ENCODE data around the gene REEP3. TPM values are rescaled to one million over a fixed set of nuclear protein-coding genes. Genes with fewer than 3 reads are reported as not detected.

Gene REEP3
- total and polyA plus RNA-seq, 2 experiments from 2014 or later: 43.1 to 73.6 TPM

DNA sequence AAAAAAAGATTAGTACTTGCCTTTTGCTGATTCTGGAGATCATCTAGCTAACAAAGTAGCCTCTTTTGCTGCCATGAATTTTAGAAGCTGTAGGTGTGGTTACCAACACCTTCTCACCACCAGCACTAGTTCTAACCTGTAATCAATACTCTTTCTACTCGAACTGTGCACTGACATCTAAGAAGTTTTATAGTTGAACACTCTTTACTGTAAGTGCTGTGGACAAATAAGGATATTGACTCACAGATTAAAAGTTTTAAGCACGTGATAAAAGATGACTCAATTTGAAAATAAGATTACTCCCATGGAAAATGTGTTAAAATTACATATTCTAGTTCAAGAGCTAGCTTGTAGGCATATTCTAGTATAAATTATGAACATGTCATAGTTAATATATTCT, 89.9 kb downstream of the REEP3 start:
- no peak for TF ChIP-seq EZH2 (IDR thresholded peaks at IDR 0.05; ENCODE audit: borderline replicate concordance)
- TF ChIP-seq, protein P1, sequence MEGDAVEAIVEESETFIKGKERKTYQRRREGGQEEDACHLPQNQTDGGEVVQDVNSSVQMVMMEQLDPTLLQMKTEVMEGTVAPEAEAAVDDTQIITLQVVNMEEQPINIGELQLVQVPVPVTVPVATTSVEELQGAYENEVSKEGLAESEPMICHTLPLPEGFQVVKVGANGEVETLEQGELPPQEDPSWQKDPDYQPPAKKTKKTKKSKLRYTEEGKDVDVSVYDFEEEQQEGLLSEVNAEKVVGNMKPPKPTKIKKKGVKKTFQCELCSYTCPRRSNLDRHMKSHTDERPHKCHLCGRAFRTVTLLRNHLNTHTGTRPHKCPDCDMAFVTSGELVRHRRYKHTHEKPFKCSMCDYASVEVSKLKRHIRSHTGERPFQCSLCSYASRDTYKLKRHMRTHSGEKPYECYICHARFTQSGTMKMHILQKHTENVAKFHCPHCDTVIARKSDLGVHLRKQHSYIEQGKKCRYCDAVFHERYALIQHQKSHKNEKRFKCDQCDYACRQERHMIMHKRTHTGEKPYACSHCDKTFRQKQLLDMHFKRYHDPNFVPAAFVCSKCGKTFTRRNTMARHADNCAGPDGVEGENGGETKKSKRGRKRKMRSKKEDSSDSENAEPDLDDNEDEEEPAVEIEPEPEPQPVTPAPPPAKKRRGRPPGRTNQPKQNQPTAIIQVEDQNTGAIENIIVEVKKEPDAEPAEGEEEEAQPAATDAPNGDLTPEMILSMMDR (IDR thresholded peaks at IDR 0.05; ENCODE audit: poor library complexity): no peak
- no peak for TF ChIP-seq EZH2phosphoT487 (IDR thresholded peaks at IDR 0.05; ENCODE audit: low read depth, severe bottlenecking, unreplicated experiment)
- no peaks in the 10 kb centered on the region for H4K20me1 ChIP-seq (ENCODE audit: insufficient read depth, poor library complexity, severe bottlenecking)
- H3K36me3 ChIP-seq (replicated peaks; ENCODE audit: insufficient read depth, low read depth): no peaks in the 10 kb centered on the region
- no peaks in the 10 kb centered on the region for H3K27me3 ChIP-seq
- no peak overlapping the region for H3K27ac ChIP-seq
- WGBS (ENCODE audit: low lambda C conversion rate, missing lambda C conversion rate): 70% methylated on average over 2 of the region's 2 CpGs
- H3K9me2 ChIP-seq (replicated peaks; ENCODE audit: insufficient read depth): no peaks in the 10 kb centered on the region
- H2AFZ ChIP-seq: no peak overlapping the region
- H3K79me2 ChIP-seq: no peaks in the 10 kb centered on the region
- DNase-seq (ENCODE audit: low spot score): no peak
- H3K4me1 ChIP-seq (ENCODE audit: insufficient read depth): no peaks in the 10 kb centered on the region
- no peak overlapping the region for H3K4me3 ChIP-seq
- H3K9me3 ChIP-seq (ENCODE audit: low read depth): no peaks in the 10 kb centered on the region
- no peak overlapping the region for H3K4me2 ChIP-seq

DNA sequence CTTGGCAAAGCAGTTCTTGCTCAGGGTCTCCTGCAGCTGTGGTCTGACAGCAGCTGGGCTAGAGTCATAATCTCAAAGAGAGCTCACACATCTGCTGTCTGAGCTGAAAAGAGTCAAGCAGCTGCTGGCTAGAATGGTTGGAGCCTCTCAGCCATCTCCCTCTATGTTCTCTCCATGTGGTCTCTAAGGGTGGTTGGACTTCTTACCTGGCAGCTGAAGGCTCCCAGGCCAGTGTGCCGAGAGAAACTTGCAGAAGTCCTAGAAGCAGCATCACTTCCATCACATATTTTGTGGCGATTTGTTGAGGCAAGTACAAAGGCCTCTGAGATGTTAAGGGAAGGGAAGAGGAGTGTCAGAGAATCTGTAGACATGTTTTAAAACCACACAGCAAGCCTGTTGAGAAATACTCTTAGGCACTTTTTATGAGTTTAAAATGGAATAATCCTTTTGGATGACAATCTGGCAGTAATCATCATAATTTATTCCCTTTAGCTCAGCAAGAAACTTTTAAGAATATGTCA, 93.2 kb downstream of the REEP3 start:
- no peak overlapping the region for H3K4me3 ChIP-seq

DNA sequence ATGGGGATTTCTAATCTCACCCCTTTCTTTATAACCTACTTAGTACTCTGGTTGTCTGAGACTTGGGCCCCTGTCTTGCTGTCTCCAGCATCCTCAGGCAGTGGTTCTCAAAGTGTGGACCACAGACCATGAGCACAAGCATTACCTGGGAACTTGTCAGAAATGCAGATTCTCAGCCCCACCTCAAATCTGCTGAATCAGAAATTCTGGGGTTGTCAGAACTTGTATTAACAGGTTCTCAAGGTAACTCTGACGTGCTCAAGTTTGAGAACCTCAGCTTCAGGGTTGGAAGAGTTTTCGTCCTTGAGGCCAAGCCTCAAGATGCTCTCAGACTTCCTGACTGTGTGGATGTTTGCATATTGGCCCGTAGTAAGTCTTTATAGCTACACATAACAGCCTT, 97.4 kb downstream of the REEP3 start:
- H4K20me1 ChIP-seq (ENCODE audit: insufficient read depth, poor library complexity, severe bottlenecking): no peaks in the 10 kb centered on the region
- H3K4me1 ChIP-seq (ENCODE audit: insufficient read depth): no peaks in the 10 kb centered on the region
- H3K4me3 ChIP-seq: no peak overlapping the region
- no peaks in the 10 kb centered on the region for H3K27me3 ChIP-seq
- no peaks in the 10 kb centered on the region for H3K36me3 ChIP-seq (replicated peaks; ENCODE audit: insufficient read depth, low read depth)
- no peaks in the 10 kb centered on the region for H3K9me3 ChIP-seq (ENCODE audit: low read depth)
- TF ChIP-seq, protein P1 (IDR thresholded peaks at IDR 0.05; ENCODE audit: poor library complexity): no peak
- no peak for TF ChIP-seq EZH2 (IDR thresholded peaks at IDR 0.05; ENCODE audit: borderline replicate concordance)
- TF ChIP-seq EZH2phosphoT487 (IDR thresholded peaks at IDR 0.05; ENCODE audit: low read depth, severe bottlenecking, unreplicated experiment): no peak
- WGBS (ENCODE audit: low lambda C conversion rate, missing lambda C conversion rate): 88% methylated on average over 3 of the region's 3 CpGs
- no peak overlapping the region for H3K27ac ChIP-seq
- H3K9me2 ChIP-seq (replicated peaks; ENCODE audit: insufficient read depth): no peaks in the 10 kb centered on the region
- H3K79me2 ChIP-seq: no peaks in the 10 kb centered on the region
- H2AFZ ChIP-seq: no peak overlapping the region
- H3K4me2 ChIP-seq: no peak overlapping the region
- DNase-seq (ENCODE audit: low spot score): no peak

More for the DNA sequence above, 93.2 kb downstream of the REEP3 start:
- Histone ChIP-seq H2AFZ (no peak overlapping the region), H3K27ac (no peak overlapping the region), H3K79me2 (no peaks in the 10 kb centered on the region), H3K36me3 (replicated peaks; ENCODE audit: insufficient read depth, low read depth) (no peaks in the 10 kb centered on the region), H3K9me2 (replicated peaks; ENCODE audit: insufficient read depth) (no peaks in the 10 kb centered on the region), H3K4me1 (ENCODE audit: insufficient read depth) (no peaks in the 10 kb centered on the region), H3K4me2 (no peak overlapping the region), H3K9me3 (ENCODE audit: low read depth) (no peaks in the 10 kb centered on the region), H4K20me1 (ENCODE audit: insufficient read depth, poor library complexity, severe bottlenecking) (no peaks in the 10 kb centered on the region), H3K27me3 (no peaks in the 10 kb centered on the region)
- DNase-seq (ENCODE audit: low spot score): no peak
- TF ChIP-seq EZH2phosphoT487 (IDR thresholded peaks at IDR 0.05; ENCODE audit: low read depth, severe bottlenecking, unreplicated experiment): no peak
- TF ChIP-seq, protein P1 (IDR thresholded peaks at IDR 0.05; ENCODE audit: poor library complexity): no peak
- no peak for TF ChIP-seq EZH2 (IDR thresholded peaks at IDR 0.05; ENCODE audit: borderline replicate concordance)
- WGBS (ENCODE audit: low lambda C conversion rate, missing lambda C conversion rate): 45% methylated on average over 2 of the region's 2 CpGs
